H1 (cell line): ENCODE results near the gene C20orf141. TPM values are rescaled to one million over a fixed set of nuclear protein-coding genes. Genes with fewer than 3 reads are reported as not detected.

Experiments
- CTCF ChIA-PET: fragments of 300-600 bp; sonication (Branson Sonifier 250); formaldehyde crosslinking; loops from one replicate; lab custom pipeline; 2021; ENCODE audit not compliant: partially characterized antibody; lab: Charles Lee
- POLR2A ChIA-PET: fragments of 300-600 bp; sonication (Branson Sonifier 250); formaldehyde crosslinking; loops from one replicate; lab custom pipeline; 2021; ENCODE audit warnings: inconsistent platforms; ENCODE audit not compliant: partially characterized antibody; lab: Charles Lee
- DNase-seq, 2 experiments: peaks; one replicate each; pipeline versions ENCODE4 v3.0.0 to v3.0.0-alpha.2; 2010 to 2022; ENCODE audit warnings: low spot score in 2 of 2, low read depth in 1 of 2, mixed read lengths in 1 of 2
- FAIRE-seq: peaks from 2 replicates; lab custom pipeline; 2011; peaks lifted over from hg19 to GRCh38; lab: Jason Lieb, UNC
- H2AFZ ChIP-seq: 2 replicates; pipeline ENCODE4 v1.8.1; 2012; ENCODE audit warnings: low read length, inconsistent platforms
- H2AK5ac ChIP-seq: 2 replicates; pipeline ENCODE4 v1.6.1; 2013; ENCODE audit warnings: low read depth, low read length
- H2BK120ac ChIP-seq: replicated peaks from 2 replicates; pipeline ENCODE3; 2013; ENCODE audit warnings: low read depth, low read length, inconsistent platforms
- H2BK12ac ChIP-seq: 2 replicates; pipeline ENCODE4 v1.6.1; 2013; ENCODE audit warnings: low read depth, low read length
- H2BK15ac ChIP-seq: 2 replicates; pipeline ENCODE4 v1.6.1; 2013; ENCODE audit warnings: low read length
- H2BK20ac ChIP-seq: 2 replicates; pipeline ENCODE4 v1.6.1; 2013; ENCODE audit warnings: low read length
- H2BK5ac ChIP-seq: 2 replicates; pipeline ENCODE4 v1.6.1; 2013; ENCODE audit warnings: low read depth, low read length
- H3K14ac ChIP-seq: 2 replicates; pipeline ENCODE4 v1.6.1; 2013; ENCODE audit warnings: inconsistent platforms; ENCODE audit not compliant: insufficient read length
- H3K18ac ChIP-seq: 2 replicates; pipeline ENCODE4 v1.6.1; 2013; ENCODE audit warnings: low read length; ENCODE audit errors: extremely low read depth
- H3K23ac ChIP-seq: 2 replicates; pipeline ENCODE4 v1.6.1; 2013; ENCODE audit warnings: inconsistent platforms; ENCODE audit not compliant: insufficient read length
- H3K23me2 ChIP-seq: 2 replicates; pipeline ENCODE4 v1.6.1; 2013; ENCODE audit warnings: low read depth, low read length
- H3K27ac ChIP-seq: 2 replicates; pipeline ENCODE4 v1.6.1; 2011; ENCODE audit warnings: low read depth, low read length, inconsistent platforms
- H3K27me3 ChIP-seq, 4 experiments: replicated peaks in 1 of 4; 1 replicate in 1 of 4; 2 replicates in 3 of 4; pipeline versions ENCODE4 v1.6.1 to v1.8.1; 2011 to 2013; ENCODE audit warnings: low read length in 3 of 4, mild to moderate bottlenecking in 3 of 4, inconsistent platforms in 2 of 4, mixed read lengths in 2 of 4, moderate library complexity in 1 of 4; ENCODE audit not compliant: control insufficient read depth in 3 of 4, insufficient read depth in 3 of 4; ENCODE audit errors: extremely low read depth in 1 of 4
- H3K36me3 ChIP-seq, 4 experiments: 2 replicates each; pipeline versions ENCODE4 v1.6.1 to v1.8.1; 2011 to 2013; ENCODE audit warnings: mild to moderate bottlenecking in 4 of 4, low read length in 3 of 4, moderate library complexity in 2 of 4, control low read depth in 1 of 4, inconsistent platforms in 1 of 4; ENCODE audit not compliant: insufficient read depth in 4 of 4, control insufficient read depth in 2 of 4
- H3K4ac ChIP-seq: replicated peaks from 2 replicates; pipeline ENCODE3; 2013; ENCODE audit warnings: low read length, low read depth, mixed read lengths, inconsistent platforms; ENCODE audit not compliant: insufficient read length
- H3K4me1 ChIP-seq, 4 experiments: replicated peaks in 1 of 4; 1 replicate in 1 of 4; 2 replicates in 3 of 4; pipeline versions ENCODE4 v1.6.1 to v1.8.1; 2011 to 2013; ENCODE audit warnings: low read length in 3 of 4, inconsistent platforms in 2 of 4, mixed read lengths in 1 of 4; ENCODE audit not compliant: insufficient read depth in 4 of 4, control insufficient read depth in 3 of 4
- H3K4me2 ChIP-seq, 2 experiments: 2 replicates each; pipeline versions ENCODE4 v1.6.1 to v1.8.1; 2011 to 2013; ENCODE audit warnings: low read depth in 2 of 2, low read length in 2 of 2, control low read depth in 1 of 2, inconsistent platforms in 1 of 2, mild to moderate bottlenecking in 1 of 2; ENCODE audit not compliant: insufficient read depth in 1 of 2
- H3K4me3 ChIP-seq, 4 experiments: fragments of 200-600, 300-600 bp in 1 of 4; sonication (generic), shearing (Covaris generic), sonication (Bioruptor Twin) in 1 of 4; 2 replicates each; pipeline versions ENCODE4 v1.5.1 to v1.8.1; 2011 to 2016; ENCODE audit warnings: low read length in 4 of 4, low read depth in 3 of 4, control low read depth in 2 of 4, inconsistent platforms in 2 of 4, mild to moderate bottlenecking in 2 of 4, mixed read lengths in 1 of 4, moderate library complexity in 1 of 4; ENCODE audit not compliant: insufficient read depth in 2 of 4; ENCODE audit errors: extremely low read depth in 1 of 4
- H3K56ac ChIP-seq: replicated peaks from 2 replicates; pipeline ENCODE3; 2013; ENCODE audit warnings: low read depth, mild to moderate bottlenecking, mixed read lengths, low read length, inconsistent platforms; ENCODE audit not compliant: insufficient read length
- H3K79me1 ChIP-seq: 2 replicates; pipeline ENCODE4 v1.6.1; 2013; ENCODE audit warnings: low read depth, low read length, control low read depth
- H3K79me2 ChIP-seq, 2 experiments: 2 replicates each; pipeline versions ENCODE4 v1.6.1 to v1.8.1; 2012 to 2013; ENCODE audit warnings: low read length in 2 of 2, mild to moderate bottlenecking in 2 of 2, inconsistent platforms in 1 of 2; ENCODE audit not compliant: insufficient read depth in 2 of 2, control insufficient read depth in 1 of 2
- H3K9ac ChIP-seq, 4 experiments: replicated peaks in 1 of 4; 1 replicate in 1 of 4; 2 replicates in 3 of 4; pipeline versions ENCODE4 v1.6.1 to v1.8.1; 2011 to 2013; ENCODE audit warnings: low read depth in 3 of 4, low read length in 3 of 4, control low read depth in 2 of 4, mild to moderate bottlenecking in 2 of 4, moderate library complexity in 2 of 4, inconsistent platforms in 1 of 4; ENCODE audit errors: extremely low read depth in 1 of 4
- H3K9me3 ChIP-seq, 2 experiments: 2 replicates each; pipeline versions ENCODE4 v1.6.1 to v1.8.1; 2012 to 2013; ENCODE audit warnings: mild to moderate bottlenecking in 2 of 2, moderate library complexity in 2 of 2, control low read depth in 1 of 2, inconsistent platforms in 1 of 2, low read depth in 1 of 2, low read length in 1 of 2, mixed read lengths in 1 of 2; ENCODE audit not compliant: insufficient read depth in 2 of 2
- H4K20me1 ChIP-seq, 2 experiments: replicated peaks in 1 of 2; 2 replicates each; pipeline versions ENCODE3 to v1.8.1; 2011 to 2013; ENCODE audit warnings: inconsistent platforms in 2 of 2, low read length in 2 of 2, mild to moderate bottlenecking in 1 of 2; ENCODE audit not compliant: insufficient read depth in 2 of 2, control insufficient read depth in 1 of 2
- H4K5ac ChIP-seq: 2 replicates; pipeline ENCODE4 v1.6.1; 2013; ENCODE audit warnings: low read length, low read depth, mixed read lengths, inconsistent platforms; ENCODE audit not compliant: insufficient read length
- H4K8ac ChIP-seq: 2 replicates; pipeline ENCODE4 v1.8.0; 2013; ENCODE audit warnings: mild to moderate bottlenecking, moderate library complexity, low read length, inconsistent platforms; ENCODE audit not compliant: insufficient read depth; ENCODE audit errors: extremely low read depth
- H4K91ac ChIP-seq: replicated peaks from 2 replicates; pipeline ENCODE3; 2013; ENCODE audit warnings: low read length, mixed read lengths, inconsistent platforms; ENCODE audit not compliant: insufficient read length
- CBX5 ChIP-seq: fragments of 300-800, 300-1000 bp; sonication (generic); IDR thresholded peaks from 2 replicates; pipeline ENCODE4 v1.7.1; 2016; ENCODE audit warnings: antibody characterized with exemption, low read length, low read depth
- NRF1 ChIP-seq: IDR thresholded peaks from 2 replicates; pipeline ENCODE4 v1.6.1; 2011; ENCODE audit warnings: mild to moderate bottlenecking, low read depth, low read length, improper control_type of control experiment
- SP2 ChIP-seq: IDR thresholded peaks from 2 replicates; pipeline ENCODE4 v1.6.1; 2012; ENCODE audit warnings: mild to moderate bottlenecking, low read length, inconsistent platforms
- WGBS, 2 experiments: shearing (Covaris generic) in 1 of 2; methylation state at CpG; one replicate each; pipeline versions ENCODE4 v1.1.6 to v1.1.7; 2013 to 2015; ENCODE audit warnings: low lambda C conversion rate in 2 of 2, mixed read lengths in 2 of 2, inconsistent platforms in 1 of 2, low coverage in 1 of 2, missing lambda C conversion rate in 1 of 2; ENCODE audit not compliant: insufficient replicate concordance in 2 of 2, insufficient coverage in 1 of 2, insufficient read length in 1 of 2; ENCODE audit errors: extremely low coverage in 1 of 2, missing lambda C conversion rate in 1 of 2; 5-methylcytosine and 5-hydroxymethylcytosine counted together
- polyA plus RNA-seq, 7 experiments: library from polyadenylated mRNA; depleted of rRNA in 3 of 7; stranded (reverse) in 5 of 7; unstranded in 2 of 7; fragments of >200 nt in 5 of 7; fragments of 200-250 nt in 2 of 7; gene quantifications; 1 replicate in 5 of 7; 2 replicates in 1 of 7; 4 replicates in 1 of 7; pipeline versions ENCODE4 v1.2.1 to v1.2.3, GENCODE V29; 2011 to 2013; ENCODE audit warnings: missing spikeins in 2 of 7, mixed read lengths in 2 of 7
- total RNA-seq: library from RNA; stranded (reverse); fragmentation: NEBNext Ultra II Directional; extraction: Animal tissue kit (Norgen Biotek cat#: 25700); gene quantifications from 2 replicates; pipeline ENCODE4 v1.2.1, GENCODE V29; 2021

C20orf141 gene
- total and polyA plus RNA-seq, 2 of the 8 experiments (the other 6 are each of a cell fraction or from before 2014, with no cell fraction given), result not detected

GRCh38 chr20:2794202-2794748 is 20.5 kb upstream of the C20orf141 start:
- no peak for FAIRE-seq

More at GRCh38 chr20:2794202-2794748, 20.5 kb upstream of the C20orf141 start:
- Histone ChIP-seq H3K79me1 (no peaks in the 10 kb centered on the region), H3K4me3 (no peak overlapping the region), H2BK5ac (no peak overlapping the region), H3K4me1 (peaks cover 0 to 5% (median 2%) of the 10 kb centered on the region in 4 experiments; a peak in 5 of 7 replicates), H3K23me2 (no peaks in the 10 kb centered on the region), H2BK15ac (no peak overlapping the region), H4K20me1 (peaks cover 0 to 9% of the 10 kb centered on the region in 2 experiments), H3K56ac (no peak overlapping the region), H2BK12ac (no peak overlapping the region), H4K5ac (no peak overlapping the region), H3K9me3 (no peaks in the 10 kb centered on the region), H4K8ac (no peak overlapping the region; the same call in 1 of the 2 replicates), H3K9ac (no peak overlapping the region), H2AFZ (no peak overlapping the region), H3K4ac (no peak overlapping the region), H3K14ac (no peak overlapping the region), H3K27ac (no peak overlapping the region), H2AK5ac (no peak overlapping the region), H3K23ac (no peak overlapping the region), H3K4me2 (no peak overlapping the region), H2BK20ac (no peak overlapping the region), H4K91ac (no peak overlapping the region), H3K27me3 (no peaks in the 10 kb centered on the region; a peak in 1 of 7 replicates), H2BK120ac (no peak overlapping the region), H3K36me3 (peaks cover 11 to 35% (median 20%) of the 10 kb centered on the region in 4 experiments; a peak in 6 of 8 replicates), H3K18ac (no peak overlapping the region), H3K79me2 (no peaks in the 10 kb centered on the region)
- ChIA-PET POLR2A (interaction anchor here (0.9 to 1.6 kb wide), 4 partner anchors 8 to 77 kb away, joined by 3 to 4 read pairs (median 3); no protein-coding TSS in a partner anchor), CTCF (interaction anchor here (0.8 to 2.8 kb wide), 3 partner anchors 14 to 206 kb away, joined by 3 to 18 read pairs (median 4); no protein-coding TSS in a partner anchor)
- 94% methylated on average over 23 of the region's 23 CpGs; no CpG with 5 or more reads in 1 of the 2 experiments for WGBS, 2 experiments
- DNase-seq, result no peak
- TF ChIP-seq NRF1 (no peak), CBX5 (no peak), SP2 (no peak)
